Measurements from ENCODE around the gene CEP19. TPM values are rescaled to one million over a fixed set of nuclear protein-coding genes. Genes with fewer than 3 reads are reported as not detected.

The CEP19 gene
- total and polyA plus RNA-seq, 2 donors from 2014 or later: 1.5 to 2.6 TPM

DNA sequence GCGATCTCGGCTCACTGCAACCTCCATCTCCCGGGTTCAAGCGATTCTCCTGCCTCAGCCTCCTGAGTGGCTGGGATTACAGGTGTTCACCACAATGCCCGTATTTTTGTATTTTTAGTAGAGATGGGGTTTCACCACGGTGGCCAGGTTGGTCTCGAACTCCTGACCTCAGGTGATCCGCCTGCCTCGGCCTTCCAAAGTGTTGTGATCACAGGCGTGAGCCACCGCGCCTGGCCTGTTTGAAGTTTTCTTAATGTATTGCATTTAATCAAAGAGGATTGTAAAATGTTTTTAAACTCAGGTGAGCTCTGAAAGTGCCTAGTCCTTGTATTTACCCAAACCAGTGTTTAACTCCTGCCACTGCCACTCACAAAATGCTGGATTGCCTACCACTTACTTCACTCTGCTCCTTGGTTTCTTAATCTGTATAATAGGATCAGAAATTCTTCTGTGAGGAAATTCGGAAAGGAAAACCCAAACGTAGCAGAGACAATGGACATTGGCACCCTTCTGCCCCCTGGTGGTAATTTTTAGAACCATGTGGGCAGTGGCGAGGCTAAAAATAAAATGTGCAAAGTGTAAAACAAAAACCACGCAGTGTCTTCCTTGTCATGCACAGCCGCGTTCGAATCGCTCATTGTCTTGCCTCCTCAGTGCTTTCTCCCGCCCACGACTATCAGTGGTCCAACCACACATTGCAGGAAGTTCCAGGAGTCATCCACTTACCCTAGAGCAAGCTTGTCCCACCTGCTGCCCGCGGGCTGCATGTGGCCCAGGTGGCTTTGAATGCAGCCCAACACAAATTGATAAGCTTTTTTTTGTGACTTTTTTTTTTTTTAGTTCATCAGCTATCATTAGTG lies 27.3 kb downstream of the CEP19 start:
- H3K9me3 ChIP-seq (ENCODE audit: control insufficient read depth in 2 of 3, insufficient read depth in 1 of 3, low read length in 3 of 3): no peaks in the 10 kb centered on the region
- intact Hi-C loops (cut with DNase I): loop anchor here (10.0 kb wide), 1 partner anchor 70 kb away; no protein-coding TSS in a partner anchor
- H3K9ac ChIP-seq (ENCODE audit: low read length in 3 of 3): peak overlapping the region in 2 of 3 donors; percentile 43 to 55
- TF ChIP-seq, protein P1, sequence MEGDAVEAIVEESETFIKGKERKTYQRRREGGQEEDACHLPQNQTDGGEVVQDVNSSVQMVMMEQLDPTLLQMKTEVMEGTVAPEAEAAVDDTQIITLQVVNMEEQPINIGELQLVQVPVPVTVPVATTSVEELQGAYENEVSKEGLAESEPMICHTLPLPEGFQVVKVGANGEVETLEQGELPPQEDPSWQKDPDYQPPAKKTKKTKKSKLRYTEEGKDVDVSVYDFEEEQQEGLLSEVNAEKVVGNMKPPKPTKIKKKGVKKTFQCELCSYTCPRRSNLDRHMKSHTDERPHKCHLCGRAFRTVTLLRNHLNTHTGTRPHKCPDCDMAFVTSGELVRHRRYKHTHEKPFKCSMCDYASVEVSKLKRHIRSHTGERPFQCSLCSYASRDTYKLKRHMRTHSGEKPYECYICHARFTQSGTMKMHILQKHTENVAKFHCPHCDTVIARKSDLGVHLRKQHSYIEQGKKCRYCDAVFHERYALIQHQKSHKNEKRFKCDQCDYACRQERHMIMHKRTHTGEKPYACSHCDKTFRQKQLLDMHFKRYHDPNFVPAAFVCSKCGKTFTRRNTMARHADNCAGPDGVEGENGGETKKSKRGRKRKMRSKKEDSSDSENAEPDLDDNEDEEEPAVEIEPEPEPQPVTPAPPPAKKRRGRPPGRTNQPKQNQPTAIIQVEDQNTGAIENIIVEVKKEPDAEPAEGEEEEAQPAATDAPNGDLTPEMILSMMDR (IDR thresholded peaks at IDR 0.05; ENCODE audit: borderline replicate concordance, extremely low read depth, insufficient read depth): peak; percentile 88
- peaks cover 0 to 5% (median 0%) of the 10 kb centered on the region in 3 donors for H3K4me1 ChIP-seq (ENCODE audit: control insufficient read depth in 2 of 3, insufficient read depth in 2 of 3, low read depth in 1 of 3, low read length in 3 of 3)
- H3K27me3 ChIP-seq (ENCODE audit: control insufficient read depth, insufficient read depth, low read length): no peaks in the 10 kb centered on the region
- H3K27ac ChIP-seq (ENCODE audit: low read depth in 2 of 2, low read length in 2 of 2): no peak overlapping the region
- DNase-seq: peak in 4 of 5 donors; percentile 59 to 78 (median 66)
- no peak for FAIRE-seq
- no peaks in the 10 kb centered on the region for H3K36me3 ChIP-seq (ENCODE audit: control insufficient read depth in 2 of 3, insufficient read depth in 3 of 3, low read length in 3 of 3)
- H3K4me3 ChIP-seq (ENCODE audit: low read length in 3 of 3): peak overlapping the region in 2 of 3 donors; percentile 20 to 45

DNA sequence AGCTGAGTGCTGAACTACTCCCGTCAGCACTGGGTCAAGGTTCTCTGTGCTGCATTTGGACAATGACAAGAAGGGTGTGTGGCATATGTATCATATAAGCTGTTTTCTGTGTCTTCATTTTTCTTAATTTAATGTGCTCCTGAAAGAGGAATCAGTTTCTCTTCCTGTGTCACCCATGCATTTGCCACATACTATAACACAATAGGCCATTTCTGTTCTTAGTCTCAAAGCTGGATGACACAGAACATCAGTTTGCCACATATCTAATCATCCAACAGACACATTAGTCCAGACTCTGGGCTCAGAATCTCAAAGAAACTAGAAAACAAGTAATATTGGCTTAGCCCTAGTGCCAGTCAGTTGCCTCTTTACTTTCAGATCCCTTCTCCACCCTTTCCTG lies 34.1 kb downstream of the CEP19 start:
- Histone ChIP-seq H3K9ac (ENCODE audit: low read length in 3 of 3) (no peak overlapping the region), H3K4me3 (ENCODE audit: low read length in 3 of 3) (no peak overlapping the region), H3K27ac (ENCODE audit: low read depth in 2 of 2, low read length in 2 of 2) (no peak overlapping the region), H3K9me3 (ENCODE audit: control insufficient read depth in 2 of 3, insufficient read depth in 1 of 3, low read length in 3 of 3) (no peaks in the 10 kb centered on the region), H3K4me1 (ENCODE audit: control insufficient read depth in 2 of 3, insufficient read depth in 2 of 3, low read depth in 1 of 3, low read length in 3 of 3) (no peaks in the 10 kb centered on the region), H3K36me3 (ENCODE audit: control insufficient read depth in 2 of 3, insufficient read depth in 3 of 3, low read length in 3 of 3) (no peaks in the 10 kb centered on the region), H3K27me3 (ENCODE audit: control insufficient read depth, insufficient read depth, low read length) (no peaks in the 10 kb centered on the region)
- intact Hi-C loops (cut with DNase I): no loop called here
- DNase-seq (no peak), FAIRE-seq (no peak)
- TF ChIP-seq, protein P1 (IDR thresholded peaks at IDR 0.05; ENCODE audit: borderline replicate concordance, extremely low read depth, insufficient read depth): no peak

DNA sequence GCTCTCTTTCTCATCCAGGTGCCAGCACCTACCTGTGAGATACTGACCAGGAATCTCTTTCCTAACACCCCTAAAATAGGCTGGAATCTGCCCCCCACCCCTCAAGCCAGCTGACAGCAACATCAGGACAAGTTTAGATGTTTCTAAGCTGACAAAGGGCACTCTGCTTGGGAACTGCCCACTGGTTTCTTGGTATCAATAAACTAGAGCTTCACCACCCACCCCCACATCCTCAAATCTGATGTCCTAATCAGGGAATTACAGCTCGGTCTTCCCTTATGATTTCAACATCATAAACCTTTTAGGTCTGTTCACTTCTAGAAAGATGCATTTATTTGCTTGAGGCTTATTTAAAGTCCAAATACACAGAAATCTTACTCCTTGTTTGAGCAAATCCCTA lies 34.7 kb downstream of the CEP19 start:
- H3K4me1 ChIP-seq (ENCODE audit: control insufficient read depth in 2 of 3, insufficient read depth in 2 of 3, low read depth in 1 of 3, low read length in 3 of 3): no peaks in the 10 kb centered on the region
- H3K4me3 ChIP-seq (ENCODE audit: low read length in 3 of 3): no peak overlapping the region
- FAIRE-seq (no peak), DNase-seq (no peak)
- no peak overlapping the region for H3K9ac ChIP-seq (ENCODE audit: low read length in 3 of 3)
- TF ChIP-seq, protein P1 (IDR thresholded peaks at IDR 0.05; ENCODE audit: borderline replicate concordance, extremely low read depth, insufficient read depth): no peak
- no peaks in the 10 kb centered on the region for H3K9me3 ChIP-seq (ENCODE audit: control insufficient read depth in 2 of 3, insufficient read depth in 1 of 3, low read length in 3 of 3)
- no peaks in the 10 kb centered on the region for H3K27me3 ChIP-seq (ENCODE audit: control insufficient read depth, insufficient read depth, low read length)
- intact Hi-C loops (cut with DNase I): no loop called here
- H3K36me3 ChIP-seq (ENCODE audit: control insufficient read depth in 2 of 3, insufficient read depth in 3 of 3, low read length in 3 of 3): no peaks in the 10 kb centered on the region
- H3K27ac ChIP-seq (ENCODE audit: low read depth in 2 of 2, low read length in 2 of 2): no peak overlapping the region

All from kidney (tissue), 14 donors.